ENCODE data around the gene DKK3. TPM values are rescaled to one million over a fixed set of nuclear protein-coding genes. Genes with fewer than 3 reads are reported as not detected.

Gene DKK3
- polyA plus RNA-seq, 4 donors, result 4.2 to 29.1 (median 6.9) TPM

GRCh38 chr11:11931461-11932055 lies 76.9 kb downstream of the DKK3 start:
- Histone ChIP-seq H3K4me3 (ENCODE audit: low read depth in 1 of 3, low read length in 3 of 3) (no peak overlapping the region), H3K27me3 (ENCODE audit: control insufficient read depth in 3 of 3, insufficient read depth in 3 of 3, low read length in 3 of 3) (no peaks in the 10 kb centered on the region), H3K9me3 (ENCODE audit: control insufficient read depth in 2 of 2, insufficient read depth in 1 of 2, low read depth in 1 of 2, low read length in 1 of 2) (no peaks in the 10 kb centered on the region), H3K36me3 (ENCODE audit: control insufficient read depth in 3 of 3, insufficient read depth in 2 of 3, low read depth in 1 of 3, low read length in 3 of 3) (peaks cover 0 to 10% (median 4%) of the 10 kb centered on the region in 3 donors), H3K27ac (ENCODE audit: low read depth in 1 of 3, low read length in 2 of 3) (no peak overlapping the region), H3K4me1 (ENCODE audit: control insufficient read depth in 3 of 3, insufficient read depth in 2 of 3, low read depth in 1 of 3, low read length in 2 of 3) (no peaks in the 10 kb centered on the region)
- WGBS, 3 donors, result 74 to 83% (median 76%) methylated on average over 5 of the region's 5 CpGs
- DNase-seq (peak; percentile 29 to 47), FAIRE-seq (no peak)

GRCh38 chr11:11929920-11930319 lies 78.5 kb downstream of the DKK3 start:
- no peaks in the 10 kb centered on the region for H3K27me3 ChIP-seq (ENCODE audit: control insufficient read depth in 3 of 3, insufficient read depth in 3 of 3, low read length in 3 of 3)
- no peaks in the 10 kb centered on the region for H3K4me1 ChIP-seq (ENCODE audit: control insufficient read depth in 3 of 3, insufficient read depth in 2 of 3, low read depth in 1 of 3, low read length in 2 of 3)
- no peak overlapping the region for H3K4me3 ChIP-seq (ENCODE audit: low read depth in 1 of 3, low read length in 3 of 3)
- FAIRE-seq (no peak), DNase-seq (no peak)
- WGBS, 3 donors, result 89 to 95% (median 94%) methylated on average over 2 of the region's 2 CpGs
- no peak overlapping the region for H3K27ac ChIP-seq (ENCODE audit: low read depth in 1 of 3, low read length in 2 of 3)
- peaks cover 0 to 8% (median 6%) of the 10 kb centered on the region in 3 donors for H3K36me3 ChIP-seq (ENCODE audit: control insufficient read depth in 3 of 3, insufficient read depth in 2 of 3, low read depth in 1 of 3, low read length in 3 of 3)
- H3K9me3 ChIP-seq (ENCODE audit: control insufficient read depth in 2 of 2, insufficient read depth in 1 of 2, low read depth in 1 of 2, low read length in 1 of 2), result no peaks in the 10 kb centered on the region

GRCh38 chr11:11923828-11924227 lies 84.6 kb downstream of the DKK3 start:
- H3K9me3 ChIP-seq (ENCODE audit: control insufficient read depth in 2 of 2, insufficient read depth in 1 of 2, low read depth in 1 of 2, low read length in 1 of 2), result no peaks in the 10 kb centered on the region
- FAIRE-seq (no peak), DNase-seq (no peak)
- no peak overlapping the region for H3K27ac ChIP-seq (ENCODE audit: low read depth in 1 of 3, low read length in 2 of 3)
- H3K36me3 ChIP-seq (ENCODE audit: control insufficient read depth in 3 of 3, insufficient read depth in 2 of 3, low read depth in 1 of 3, low read length in 3 of 3), result peaks cover 0 to 4% (median 0%) of the 10 kb centered on the region in 3 donors
- no peaks in the 10 kb centered on the region for H3K27me3 ChIP-seq (ENCODE audit: control insufficient read depth in 3 of 3, insufficient read depth in 3 of 3, low read length in 3 of 3)
- no peak overlapping the region for H3K4me3 ChIP-seq (ENCODE audit: low read depth in 1 of 3, low read length in 3 of 3)
- no peaks in the 10 kb centered on the region for H3K4me1 ChIP-seq (ENCODE audit: control insufficient read depth in 3 of 3, insufficient read depth in 2 of 3, low read depth in 1 of 3, low read length in 2 of 3)

- H3K27me3 ChIP-seq (ENCODE audit: control insufficient read depth in 3 of 3, insufficient read depth in 3 of 3, low read length in 3 of 3), result no peaks in the 10 kb centered on the region
- no peak for DNase-seq
- FAIRE-seq, result no peak
- H3K4me3 ChIP-seq (ENCODE audit: low read depth in 1 of 3, low read length in 3 of 3), result no peak overlapping the region
- no peaks in the 10 kb centered on the region for H3K4me1 ChIP-seq (ENCODE audit: control insufficient read depth in 3 of 3, insufficient read depth in 2 of 3, low read depth in 1 of 3, low read length in 2 of 3)
- peaks cover 0 to 2% (median 2%) of the 10 kb centered on the region in 3 donors for H3K36me3 ChIP-seq (ENCODE audit: control insufficient read depth in 3 of 3, insufficient read depth in 2 of 3, low read depth in 1 of 3, low read length in 3 of 3)
- WGBS, 3 donors, result 95 to 100% (median 97%) methylated on average over 1 of the region's 1 CpG
- no peaks in the 10 kb centered on the region for H3K9me3 ChIP-seq (ENCODE audit: control insufficient read depth in 2 of 2, insufficient read depth in 1 of 2, low read depth in 1 of 2, low read length in 1 of 2)
- H3K27ac ChIP-seq (ENCODE audit: low read depth in 1 of 3, low read length in 2 of 3), result no peak overlapping the region
Observed at GRCh38 chr11:11916981-11917399, 91.4 kb downstream of the DKK3 start.

- no peak for DNase-seq
- 98% methylated on average over 2 of the region's 2 CpGs for WGBS, 3 donors
- no peak for FAIRE-seq
- no peak overlapping the region for H3K27ac ChIP-seq (ENCODE audit: low read depth in 1 of 3, low read length in 2 of 3)
- no peaks in the 10 kb centered on the region for H3K9me3 ChIP-seq (ENCODE audit: control insufficient read depth in 2 of 2, insufficient read depth in 1 of 2, low read depth in 1 of 2, low read length in 1 of 2)
- peaks cover 0 to 2% (median 2%) of the 10 kb centered on the region in 3 donors for H3K36me3 ChIP-seq (ENCODE audit: control insufficient read depth in 3 of 3, insufficient read depth in 2 of 3, low read depth in 1 of 3, low read length in 3 of 3)
- H3K4me1 ChIP-seq (ENCODE audit: control insufficient read depth in 3 of 3, insufficient read depth in 2 of 3, low read depth in 1 of 3, low read length in 2 of 3), result no peaks in the 10 kb centered on the region
- H3K4me3 ChIP-seq (ENCODE audit: low read depth in 1 of 3, low read length in 3 of 3), result no peak overlapping the region
- H3K27me3 ChIP-seq (ENCODE audit: control insufficient read depth in 3 of 3, insufficient read depth in 3 of 3, low read length in 3 of 3), result no peaks in the 10 kb centered on the region
Observed at GRCh38 chr11:11915625-11916024, 92.8 kb downstream of the DKK3 start.

GRCh38 chr11:11913395-11913794 lies 95.0 kb downstream of the DKK3 start:
- no peaks in the 10 kb centered on the region for H3K27me3 ChIP-seq (ENCODE audit: control insufficient read depth in 3 of 3, insufficient read depth in 3 of 3, low read length in 3 of 3)
- H3K9me3 ChIP-seq (ENCODE audit: control insufficient read depth in 2 of 2, insufficient read depth in 1 of 2, low read depth in 1 of 2, low read length in 1 of 2), result no peaks in the 10 kb centered on the region
- FAIRE-seq, result no peak
- no peak overlapping the region for H3K27ac ChIP-seq (ENCODE audit: low read depth in 1 of 3, low read length in 2 of 3)
- H3K36me3 ChIP-seq (ENCODE audit: control insufficient read depth in 3 of 3, insufficient read depth in 2 of 3, low read depth in 1 of 3, low read length in 3 of 3), result peaks cover 2 to 7% (median 3%) of the 10 kb centered on the region in 3 donors
- WGBS, 3 donors, result 98 to 100% (median 100%) methylated on average over 1 of the region's 1 CpG
- no peak overlapping the region for H3K4me3 ChIP-seq (ENCODE audit: low read depth in 1 of 3, low read length in 3 of 3)
- DNase-seq, result no peak
- no peaks in the 10 kb centered on the region for H3K4me1 ChIP-seq (ENCODE audit: control insufficient read depth in 3 of 3, insufficient read depth in 2 of 3, low read depth in 1 of 3, low read length in 2 of 3)

Other genes starting within 250 kb of the DKK3 start
- gene USP47, start 166.7 kb downstream of the DKK3 start, polyA plus RNA-seq, result 10 to 100 TPM; 14.6 to 56.6 (median 20.5) TPM
- 10 to 100 TPM; 15.9 to 41.1 (median 25.6) TPM for gene MICAL2, start 102.0 kb upstream of the DKK3 start, polyA plus RNA-seq

Measured in small intestine (tissue), 7 donors.